GM12865 (cell line): Measurements from ENCODE around the gene PRUNE1.

Experiments
- DNase-seq: peaks from one replicate; pipeline ENCODE4 v3.0.0; 2010; ENCODE audit warnings: low read depth
- H3K4me3 ChIP-seq: 2 replicates; pipeline ENCODE4 v1.5.1; 2011; ENCODE audit warnings: mild to moderate bottlenecking, low read depth, low read length, control low read depth
- TF ChIP-seq, protein P1 (sequence below): IDR thresholded peaks from 2 replicates; pipeline ENCODE4 v1.5.1; 2011; ENCODE audit warnings: low read length, control low read depth, low read depth, inconsistent platforms; ENCODE audit not compliant: insufficient read depth; ENCODE audit errors: missing control alignments

PRUNE1 gene

DNA sequence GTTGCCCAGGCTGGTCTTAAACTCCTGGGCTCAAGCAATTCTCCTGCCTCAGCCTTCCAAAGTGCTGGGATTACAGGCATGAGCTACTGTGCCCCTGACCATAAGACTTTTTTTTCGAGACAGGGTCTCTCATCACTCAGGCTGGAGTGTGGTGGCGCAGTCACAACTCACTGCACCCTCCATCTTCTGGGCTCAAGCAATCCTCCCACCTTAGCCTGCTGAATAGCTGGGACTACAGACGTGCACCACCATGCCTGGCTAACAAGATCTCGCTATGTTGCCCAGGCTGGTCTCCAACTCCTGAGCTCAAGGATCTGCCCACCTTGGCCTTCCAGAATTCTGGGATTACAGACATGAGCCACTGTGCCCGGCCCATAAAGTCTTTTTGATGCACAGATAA, 41.2 kb downstream of the PRUNE1 start:
- DNase-seq, result no peak
- no peak overlapping the region for H3K4me3 ChIP-seq
- TF ChIP-seq, protein P1, sequence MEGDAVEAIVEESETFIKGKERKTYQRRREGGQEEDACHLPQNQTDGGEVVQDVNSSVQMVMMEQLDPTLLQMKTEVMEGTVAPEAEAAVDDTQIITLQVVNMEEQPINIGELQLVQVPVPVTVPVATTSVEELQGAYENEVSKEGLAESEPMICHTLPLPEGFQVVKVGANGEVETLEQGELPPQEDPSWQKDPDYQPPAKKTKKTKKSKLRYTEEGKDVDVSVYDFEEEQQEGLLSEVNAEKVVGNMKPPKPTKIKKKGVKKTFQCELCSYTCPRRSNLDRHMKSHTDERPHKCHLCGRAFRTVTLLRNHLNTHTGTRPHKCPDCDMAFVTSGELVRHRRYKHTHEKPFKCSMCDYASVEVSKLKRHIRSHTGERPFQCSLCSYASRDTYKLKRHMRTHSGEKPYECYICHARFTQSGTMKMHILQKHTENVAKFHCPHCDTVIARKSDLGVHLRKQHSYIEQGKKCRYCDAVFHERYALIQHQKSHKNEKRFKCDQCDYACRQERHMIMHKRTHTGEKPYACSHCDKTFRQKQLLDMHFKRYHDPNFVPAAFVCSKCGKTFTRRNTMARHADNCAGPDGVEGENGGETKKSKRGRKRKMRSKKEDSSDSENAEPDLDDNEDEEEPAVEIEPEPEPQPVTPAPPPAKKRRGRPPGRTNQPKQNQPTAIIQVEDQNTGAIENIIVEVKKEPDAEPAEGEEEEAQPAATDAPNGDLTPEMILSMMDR, result no peak

DNA sequence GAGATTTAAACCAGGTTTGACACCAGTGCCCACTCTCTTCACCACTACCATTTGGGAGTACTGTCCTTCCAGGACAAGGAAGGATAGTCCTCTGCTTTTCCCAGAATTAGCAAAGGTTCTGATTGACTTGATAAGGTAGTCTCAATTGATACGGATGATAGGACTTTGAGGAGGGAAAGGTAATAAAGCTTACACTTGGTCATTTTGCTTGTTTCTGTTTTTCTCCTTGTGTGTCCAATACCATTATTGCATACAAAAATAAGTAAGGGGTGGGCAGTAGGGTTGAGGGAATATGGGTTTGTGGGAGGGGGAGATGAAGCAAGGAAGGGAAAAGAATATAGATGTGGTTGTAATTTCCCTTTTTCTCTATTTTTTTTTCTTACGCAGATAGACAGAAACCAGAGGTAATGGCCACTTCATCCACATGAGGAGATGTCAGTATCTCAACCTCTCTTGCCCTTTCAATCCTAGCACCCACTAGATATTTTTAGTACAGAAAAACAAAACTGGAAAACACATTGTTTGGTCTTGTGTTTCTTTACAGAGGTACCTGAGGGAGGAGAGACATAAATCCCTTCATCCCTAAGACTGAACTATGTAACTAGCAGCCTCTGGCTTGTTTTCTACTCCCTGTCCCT, 41.9 kb downstream of the PRUNE1 start:
- H3K4me3 ChIP-seq, result no peak overlapping the region
- TF ChIP-seq, protein P1, result no peak
- no peak for DNase-seq

DNA sequence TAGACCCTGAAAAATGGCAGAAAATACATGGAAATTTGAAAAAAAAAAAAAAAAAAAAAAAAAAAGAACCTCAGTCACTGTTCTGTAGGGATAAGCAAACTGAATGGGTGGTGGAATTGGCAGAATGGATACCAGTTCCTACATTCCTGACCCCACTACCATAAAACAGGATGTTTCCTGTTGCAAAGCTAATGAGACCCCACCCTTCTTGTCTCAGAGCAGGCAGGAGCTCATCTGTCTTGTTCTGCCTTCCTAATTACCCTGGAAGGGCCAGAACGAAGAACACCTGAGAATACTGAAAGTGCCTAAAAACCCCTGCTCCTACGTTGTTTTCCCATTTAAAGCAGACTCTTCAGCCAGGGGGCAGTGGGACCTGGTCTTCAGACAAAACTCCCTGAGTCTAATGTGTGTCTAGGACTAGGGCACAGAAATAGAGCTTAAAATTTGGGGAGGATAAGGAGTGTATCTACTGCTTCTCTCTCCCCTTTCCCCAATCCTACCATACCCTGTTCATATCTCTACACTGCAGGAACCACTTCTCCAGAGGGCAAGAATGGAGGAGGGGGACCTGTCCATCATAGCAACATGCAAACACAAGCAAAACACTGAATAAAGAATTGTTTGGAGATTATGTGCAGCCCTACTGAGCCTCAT, 43.2 kb downstream of the PRUNE1 start:
- DNase-seq, result no peak
- no peak overlapping the region for H3K4me3 ChIP-seq
- TF ChIP-seq, protein P1, result no peak

DNA sequence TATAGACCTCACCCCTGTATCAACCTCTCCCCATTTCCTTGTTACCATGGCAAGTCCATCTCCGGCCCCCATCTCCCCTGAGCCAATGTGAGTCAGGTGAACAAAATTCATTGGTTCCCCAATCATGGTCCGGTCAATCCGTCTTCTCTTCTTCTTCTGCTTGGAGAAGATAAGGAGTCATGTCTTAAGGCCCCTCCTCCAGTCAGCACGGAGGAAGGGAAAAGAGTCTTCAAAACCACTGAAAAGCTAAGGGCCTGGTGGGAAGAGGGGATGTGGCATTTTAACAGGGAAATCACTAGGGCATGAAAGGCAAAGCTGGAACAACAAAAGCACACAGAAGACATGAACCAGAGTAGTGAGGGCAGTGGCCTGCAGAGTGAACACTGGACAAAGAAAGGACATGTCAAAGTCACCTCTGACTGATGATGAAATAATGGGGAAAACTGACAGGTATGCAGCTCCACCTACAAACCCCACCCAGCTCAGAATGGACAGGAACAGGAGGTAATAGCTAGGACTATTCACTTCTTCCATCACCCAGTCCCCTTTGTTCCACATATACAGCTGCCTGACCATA, 46.8 kb downstream of the PRUNE1 start:
- no peak for DNase-seq
- TF ChIP-seq, protein P1, result no peak
- H3K4me3 ChIP-seq, result no peak overlapping the region

DNA sequence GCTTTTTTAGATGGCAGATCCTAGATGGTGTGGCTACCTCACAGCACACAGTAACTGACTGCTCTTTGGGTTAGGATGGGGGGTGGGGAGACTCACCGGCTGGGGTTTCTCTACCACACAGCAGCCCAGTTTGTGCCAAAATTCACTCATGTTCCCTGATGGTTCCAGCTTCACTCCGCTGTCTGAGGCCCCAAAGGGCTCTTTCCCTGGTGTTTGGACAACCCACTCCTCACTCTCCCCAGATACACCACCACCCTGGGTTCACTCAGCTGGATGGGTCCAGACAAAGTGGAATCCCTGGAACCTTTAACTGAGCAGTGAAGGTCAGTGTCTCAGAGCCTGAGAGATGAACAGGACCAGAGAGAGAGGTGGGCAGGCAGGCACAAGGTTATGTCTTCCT, 47.3 kb downstream of the PRUNE1 start:
- no peak for DNase-seq
- no peak overlapping the region for H3K4me3 ChIP-seq
- TF ChIP-seq, protein P1, result no peak

DNA sequence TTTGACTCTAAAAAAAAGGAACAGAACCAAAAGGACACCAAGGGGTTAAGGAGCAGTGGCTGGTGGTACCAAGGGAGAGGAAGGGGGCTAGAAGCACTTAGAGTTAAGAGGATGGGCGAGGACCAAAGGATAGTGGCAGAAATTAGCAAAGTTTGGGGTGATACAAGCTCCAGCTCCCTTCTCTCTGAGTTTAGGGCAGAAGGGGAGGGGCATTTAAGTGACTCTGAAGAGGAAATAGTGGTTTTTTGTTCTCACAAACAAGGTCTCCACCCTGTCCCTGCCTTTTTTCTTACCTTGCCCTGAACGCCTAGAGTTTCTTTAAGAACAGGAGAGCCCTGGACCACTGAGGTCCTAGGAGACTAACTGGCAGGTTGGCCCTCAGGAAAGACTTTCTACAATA, 47.9 kb downstream of the PRUNE1 start:
- peak overlapping the region; percentile 92 for H3K4me3 ChIP-seq
- DNase-seq, result peak; percentile 63
- TF ChIP-seq, protein P1, result no peak
